ENCODE results near the gene PPA1. TPM values are rescaled to one million over a fixed set of nuclear protein-coding genes. Genes with fewer than 3 reads are reported as not detected.

PPA1 gene
- polyA plus RNA-seq, 1 donor (not counting 4 experiments of a cell fraction or from before 2014, with no cell fraction given) = 324 TPM

- H3K9ac ChIP-seq (ENCODE audit: control insufficient read depth, extremely low read depth, insufficient read depth, low read length) = no peak overlapping the region
- H4K20me1 ChIP-seq (ENCODE audit: control insufficient read depth, extremely low read depth, insufficient read depth, low read length) = no peaks in the 10 kb centered on the region
- H3K4me1 ChIP-seq (ENCODE audit: control insufficient read depth, extremely low read depth, insufficient read depth, low read length) = peaks cover 5% of the 10 kb centered on the region
- no peaks in the 10 kb centered on the region for H3K79me2 ChIP-seq (ENCODE audit: control insufficient read depth, insufficient read depth, low read length)
- dilution Hi-C loops (cut with MboI; ENCODE audit: extremely low pct_ligation_motif_present, low sequenced_read_pairs) = no loop called here
- FAIRE-seq (peak; percentile 77), DNase-seq (ENCODE audit: low read depth, low spot score) (peak; percentile 33)
- H3K9me1 ChIP-seq (ENCODE audit: control insufficient read depth, extremely low read depth, insufficient read depth, low read length) = no peaks in the 10 kb centered on the region
- no peak overlapping the region for H3K4me2 ChIP-seq (ENCODE audit: control insufficient read depth, extremely low read depth, insufficient read depth, low read depth, low read length)
- no peaks in the 10 kb centered on the region for H3K9me3 ChIP-seq (ENCODE audit: control insufficient read depth, low read depth, low read length)
- TF ChIP-seq EZH2 (IDR thresholded peaks at IDR 0.05; ENCODE audit: low read length) (peak; percentile 46), CTCF (optimal IDR thresholded peaks at IDR 0.05 in 1 of 3, IDR thresholded peaks at IDR 0.05 in 1 of 3, conservative IDR thresholded peaks at IDR 0.05 in 1 of 3; ENCODE audit: extremely low read depth in 1 of 3, insufficient read depth in 2 of 3, low read length in 3 of 3) (peak in 1 of 3 experiments; percentile 34)
- peak overlapping the region; percentile 4 for H2AFZ ChIP-seq (ENCODE audit: control insufficient read depth, low read length)
- H3K4me3 ChIP-seq (ENCODE audit: control insufficient read depth in 2 of 3, extremely low read depth in 1 of 3, insufficient read depth in 2 of 3, low read depth in 1 of 3, low read length in 3 of 3) = no peak overlapping the region
- H3K27ac ChIP-seq (ENCODE audit: control insufficient read depth, insufficient read depth, low read length) = no peak overlapping the region
- no peaks in the 10 kb centered on the region for H3K36me3 ChIP-seq (ENCODE audit: control insufficient read depth in 2 of 2, extremely low read depth in 1 of 2, insufficient read depth in 2 of 2, low read length in 2 of 2)
- peaks cover 21% of the 10 kb centered on the region for H3K27me3 ChIP-seq (ENCODE audit: control insufficient read depth, extremely low read depth, insufficient read depth, low read length)
Observed at GRCh38 chr10:70255329-70256299, 22.4 kb upstream of the PPA1 start.

- no peak for FAIRE-seq
Observed at GRCh38 chr10:70254778-70255328, 21.6 kb upstream of the PPA1 start.

More at GRCh38 chr10:70254778-70255328, 21.6 kb upstream of the PPA1 start:
- no peak for TF ChIP-seq EZH2 (IDR thresholded peaks at IDR 0.05; ENCODE audit: low read length)
- no peak for TF ChIP-seq CTCF (optimal IDR thresholded peaks at IDR 0.05 in 1 of 3, IDR thresholded peaks at IDR 0.05 in 1 of 3, conservative IDR thresholded peaks at IDR 0.05 in 1 of 3; ENCODE audit: extremely low read depth in 1 of 3, insufficient read depth in 2 of 3, low read length in 3 of 3)
- dilution Hi-C loops (cut with MboI; ENCODE audit: extremely low pct_ligation_motif_present, low sequenced_read_pairs) = no loop called here
- Histone ChIP-seq H3K9me1 (ENCODE audit: control insufficient read depth, extremely low read depth, insufficient read depth, low read length) (no peaks in the 10 kb centered on the region), H3K4me1 (ENCODE audit: control insufficient read depth, extremely low read depth, insufficient read depth, low read length) (peaks cover 5% of the 10 kb centered on the region), H2AFZ (ENCODE audit: control insufficient read depth, low read length) (no peak overlapping the region), H3K36me3 (ENCODE audit: control insufficient read depth in 2 of 2, extremely low read depth in 1 of 2, insufficient read depth in 2 of 2, low read length in 2 of 2) (no peaks in the 10 kb centered on the region), H3K27ac (ENCODE audit: control insufficient read depth, insufficient read depth, low read length) (no peak overlapping the region), H3K4me3 (ENCODE audit: control insufficient read depth in 2 of 3, extremely low read depth in 1 of 3, insufficient read depth in 2 of 3, low read depth in 1 of 3, low read length in 3 of 3) (no peak overlapping the region), H3K9me3 (ENCODE audit: control insufficient read depth, low read depth, low read length) (no peaks in the 10 kb centered on the region), H3K27me3 (ENCODE audit: control insufficient read depth, extremely low read depth, insufficient read depth, low read length) (peaks cover 21% of the 10 kb centered on the region), H3K79me2 (ENCODE audit: control insufficient read depth, insufficient read depth, low read length) (no peaks in the 10 kb centered on the region), H4K20me1 (ENCODE audit: control insufficient read depth, extremely low read depth, insufficient read depth, low read length) (no peaks in the 10 kb centered on the region), H3K9ac (ENCODE audit: control insufficient read depth, extremely low read depth, insufficient read depth, low read length) (no peak overlapping the region), H3K4me2 (ENCODE audit: control insufficient read depth, extremely low read depth, insufficient read depth, low read depth, low read length) (no peak overlapping the region)
- DNase-seq (ENCODE audit: low read depth, low spot score) = no peak

All from keratinocyte (primary cell).